HepG2 (cell line): ENCODE data around the gene UAP1L1. TPM values are rescaled to one million over a fixed set of nuclear protein-coding genes. Genes with fewer than 3 reads are reported as not detected.

Experiments used
- FIP1L1 ChIP-seq: fragments of 200-400 bp; formaldehyde crosslinking; IDR thresholded peaks from 2 replicates; pipeline ENCODE4 v1.6.1; 2018; ENCODE audit warnings: low read depth, mild to moderate bottlenecking, low read length, moderate library complexity, borderline replicate concordance; ENCODE audit not compliant: insufficient read depth
- HHEX ChIP-seq: IDR thresholded peaks from 2 replicates; pipeline ENCODE4 v1.6.1; 2016; ENCODE audit warnings: control low read depth
- KLF13 ChIP-seq: sonication (generic); formaldehyde crosslinking; IDR thresholded peaks from 2 replicates; pipeline ENCODE4 v1.4.0; 2020; ENCODE audit warnings: mild to moderate bottlenecking, missing genetic modification reagents
- LBX2 ChIP-seq: sonication (generic); formaldehyde crosslinking; IDR thresholded peaks from 2 replicates; pipeline ENCODE4 v1.5.0; 2020; ENCODE audit warnings: missing genetic modification reagents, mild to moderate bottlenecking, borderline replicate concordance
- MAFF ChIP-seq: IDR thresholded peaks from 2 replicates; pipeline ENCODE4 v1.6.1; 2011; ENCODE audit warnings: low read depth, low read length, improper control_type of control experiment
- MED1 ChIP-seq: sonication (generic); formaldehyde crosslinking; IDR thresholded peaks from 2 replicates; pipeline ENCODE4 v1.4.0; 2020; ENCODE audit warnings: missing genetic modification reagents
- MEIS2 ChIP-seq: sonication (generic); formaldehyde crosslinking; IDR thresholded peaks from 2 replicates; pipeline ENCODE4 v1.9.0; 2021; ENCODE audit warnings: mild to moderate bottlenecking, missing genetic modification reagents
- MXD4 ChIP-seq: IDR thresholded peaks from 2 replicates; pipeline ENCODE4 v1.6.1; 2016; ENCODE audit warnings: mild to moderate bottlenecking, missing biosample characterization, missing genetic modification reagents
- NCOA5 ChIP-seq: sonication (generic); formaldehyde crosslinking; IDR thresholded peaks from 2 replicates; pipeline ENCODE4 v1.4.0; 2020; ENCODE audit warnings: missing genetic modification reagents
- PLRG1 ChIP-seq: fragments of 450-650 bp; conservative IDR thresholded peaks from 2 replicates; pipeline ENCODE4 v1.6.1; 2016
- RFXANK ChIP-seq: IDR thresholded peaks from 2 replicates; pipeline ENCODE4 v1.6.1; 2016
- SMAD3 ChIP-seq: sonication (generic); formaldehyde crosslinking; IDR thresholded peaks from 2 replicates; pipeline ENCODE4 v1.4.0; 2020; ENCODE audit warnings: missing genetic modification reagents
- SSRP1 ChIP-seq: IDR thresholded peaks from 2 replicates; pipeline ENCODE4 v1.6.1; 2016; ENCODE audit warnings: control low read depth
- TAF15 ChIP-seq: fragments of 200-400 bp; formaldehyde crosslinking; IDR thresholded peaks from one replicate; pipeline ENCODE4 v1.6.1; 2018; ENCODE audit warnings: mild to moderate bottlenecking, low read depth, low read length; ENCODE audit not compliant: poor library complexity, severe bottlenecking
- ZFP37 ChIP-seq: sonication (generic); formaldehyde crosslinking; IDR thresholded peaks from 2 replicates; pipeline ENCODE4 v1.4.0; 2020; ENCODE audit warnings: missing genetic modification reagents, borderline replicate concordance
- ZKSCAN1 ChIP-seq: fragments of 150-350 bp; IDR thresholded peaks from 2 replicates; pipeline ENCODE4 v1.6.1; 2014; ENCODE audit warnings: low read length
- ZMYM4 ChIP-seq: sonication (generic); formaldehyde crosslinking; IDR thresholded peaks from 2 replicates; pipeline ENCODE4 v1.8.1; 2023; ENCODE audit warnings: mild to moderate bottlenecking, missing genetic modification reagents
- ZNF569 ChIP-seq: sonication (generic); formaldehyde crosslinking; IDR thresholded peaks from 2 replicates; pipeline ENCODE4 v1.5.0; 2020; ENCODE audit warnings: mild to moderate bottlenecking, missing genetic modification reagents, moderate library complexity, borderline replicate concordance
- ZNF652 ChIP-seq: IDR thresholded peaks from 2 replicates; pipeline ENCODE4 v1.6.1; 2016; ENCODE audit warnings: low read depth, borderline replicate concordance
- ZZZ3 ChIP-seq: sonication (generic); formaldehyde crosslinking; IDR thresholded peaks from 2 replicates; pipeline ENCODE4 v1.4.0; 2020; ENCODE audit warnings: missing genetic modification reagents, mild to moderate bottlenecking, borderline replicate concordance
- polyA plus RNA-seq, 8 experiments: library from polyadenylated mRNA; depleted of rRNA in 3 of 8; stranded (reverse) in 7 of 8; unstranded in 1 of 8; fragments of >200 nt; fragmentation: Illumina TruSeq in 4 of 8; extraction: Trizol in 4 of 8; gene quantifications; 2 replicates each; pipeline versions ENCODE4 v1.2.1 to v1.2.3, GENCODE V29; 2011 to 2016; ENCODE audit warnings: low read depth in 4 of 8, missing spikeins in 1 of 8, mixed read lengths in 1 of 8; ENCODE audit not compliant: insufficient read depth in 1 of 8
- total RNA-seq, 5 experiments: library from RNA; depleted of rRNA; stranded (reverse); fragments of >200 nt; fragmentation: Illumina TruSeq; extraction: Trizol; gene quantifications; 2 replicates each; pipeline ENCODE4 v1.2.3, GENCODE V29; 2016; ENCODE audit warnings: low read depth in 1 of 5
- TF ChIP-seq, protein P1 (sequence below): sonication (generic); formaldehyde crosslinking; IDR thresholded peaks from 2 replicates; pipeline ENCODE4 v1.4.0; 2020; ENCODE audit warnings: low read depth, mild to moderate bottlenecking, missing genetic modification reagents
- TF ChIP-seq, protein P2 (sequence below): sonication (generic); formaldehyde crosslinking; IDR thresholded peaks from 2 replicates; pipeline ENCODE4 v1.9.0; 2021; ENCODE audit warnings: mild to moderate bottlenecking, missing genetic modification reagents

Gene UAP1L1
- total and polyA plus RNA-seq, 2 of the 13 experiments (the other 11 are each of a cell fraction or from before 2014, with no cell fraction given) = 5.4 to 6.4 TPM

GRCh38 chr9:137129456-137130175, 52.3 kb downstream of the UAP1L1 start (continued):
- no peak for TF ChIP-seq ZKSCAN1
- no peak; the same call in 1 of the 2 replicates for TF ChIP-seq LBX2 (CRISPR knock-in tag)
- TF ChIP-seq RFXANK (CRISPR knock-in tag) = 0 out of 2 replicates have a peak, but pooled peaks have one; percentile 31
- TF ChIP-seq MED1 = peak; percentile 73
- no peak for TF ChIP-seq SSRP1 (CRISPR knock-in tag)
- no peak for TF ChIP-seq ZNF652 (CRISPR knock-in tag)
- no peak for TF ChIP-seq MAFF
- no peak for TF ChIP-seq FIP1L1
- TF ChIP-seq ZMYM4 (CRISPR knock-in tag) = no peak; the same call in none of the 2 replicates
- no peak; the same call in 1 of the 2 replicates for TF ChIP-seq MEIS2 (CRISPR knock-in tag)
- no peak for TF ChIP-seq HHEX (CRISPR knock-in tag)
- no peak for TF ChIP-seq KLF13 (CRISPR knock-in tag)
- TF ChIP-seq NCOA5 (CRISPR knock-in tag) = no peak
- TF ChIP-seq MXD4 (CRISPR knock-in tag) = no peak; the same call in 1 of the 2 replicates
- no peak for TF ChIP-seq ZNF569 (CRISPR knock-in tag)
- no peak for TF ChIP-seq TAF15
- TF ChIP-seq PLRG1 = no peak
- TF ChIP-seq, protein P1, sequence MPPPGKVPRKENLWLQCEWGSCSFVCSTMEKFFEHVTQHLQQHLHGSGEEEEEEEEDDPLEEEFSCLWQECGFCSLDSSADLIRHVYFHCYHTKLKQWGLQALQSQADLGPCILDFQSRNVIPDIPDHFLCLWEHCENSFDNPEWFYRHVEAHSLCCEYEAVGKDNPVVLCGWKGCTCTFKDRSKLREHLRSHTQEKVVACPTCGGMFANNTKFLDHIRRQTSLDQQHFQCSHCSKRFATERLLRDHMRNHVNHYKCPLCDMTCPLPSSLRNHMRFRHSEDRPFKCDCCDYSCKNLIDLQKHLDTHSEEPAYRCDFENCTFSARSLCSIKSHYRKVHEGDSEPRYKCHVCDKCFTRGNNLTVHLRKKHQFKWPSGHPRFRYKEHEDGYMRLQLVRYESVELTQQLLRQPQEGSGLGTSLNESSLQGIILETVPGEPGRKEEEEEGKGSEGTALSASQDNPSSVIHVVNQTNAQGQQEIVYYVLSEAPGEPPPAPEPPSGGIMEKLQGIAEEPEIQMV = peak; percentile 68; the same call in 1 of the 2 replicates
- TF ChIP-seq ZFP37 (CRISPR knock-in tag) = no peak
- TF ChIP-seq, protein P2, sequence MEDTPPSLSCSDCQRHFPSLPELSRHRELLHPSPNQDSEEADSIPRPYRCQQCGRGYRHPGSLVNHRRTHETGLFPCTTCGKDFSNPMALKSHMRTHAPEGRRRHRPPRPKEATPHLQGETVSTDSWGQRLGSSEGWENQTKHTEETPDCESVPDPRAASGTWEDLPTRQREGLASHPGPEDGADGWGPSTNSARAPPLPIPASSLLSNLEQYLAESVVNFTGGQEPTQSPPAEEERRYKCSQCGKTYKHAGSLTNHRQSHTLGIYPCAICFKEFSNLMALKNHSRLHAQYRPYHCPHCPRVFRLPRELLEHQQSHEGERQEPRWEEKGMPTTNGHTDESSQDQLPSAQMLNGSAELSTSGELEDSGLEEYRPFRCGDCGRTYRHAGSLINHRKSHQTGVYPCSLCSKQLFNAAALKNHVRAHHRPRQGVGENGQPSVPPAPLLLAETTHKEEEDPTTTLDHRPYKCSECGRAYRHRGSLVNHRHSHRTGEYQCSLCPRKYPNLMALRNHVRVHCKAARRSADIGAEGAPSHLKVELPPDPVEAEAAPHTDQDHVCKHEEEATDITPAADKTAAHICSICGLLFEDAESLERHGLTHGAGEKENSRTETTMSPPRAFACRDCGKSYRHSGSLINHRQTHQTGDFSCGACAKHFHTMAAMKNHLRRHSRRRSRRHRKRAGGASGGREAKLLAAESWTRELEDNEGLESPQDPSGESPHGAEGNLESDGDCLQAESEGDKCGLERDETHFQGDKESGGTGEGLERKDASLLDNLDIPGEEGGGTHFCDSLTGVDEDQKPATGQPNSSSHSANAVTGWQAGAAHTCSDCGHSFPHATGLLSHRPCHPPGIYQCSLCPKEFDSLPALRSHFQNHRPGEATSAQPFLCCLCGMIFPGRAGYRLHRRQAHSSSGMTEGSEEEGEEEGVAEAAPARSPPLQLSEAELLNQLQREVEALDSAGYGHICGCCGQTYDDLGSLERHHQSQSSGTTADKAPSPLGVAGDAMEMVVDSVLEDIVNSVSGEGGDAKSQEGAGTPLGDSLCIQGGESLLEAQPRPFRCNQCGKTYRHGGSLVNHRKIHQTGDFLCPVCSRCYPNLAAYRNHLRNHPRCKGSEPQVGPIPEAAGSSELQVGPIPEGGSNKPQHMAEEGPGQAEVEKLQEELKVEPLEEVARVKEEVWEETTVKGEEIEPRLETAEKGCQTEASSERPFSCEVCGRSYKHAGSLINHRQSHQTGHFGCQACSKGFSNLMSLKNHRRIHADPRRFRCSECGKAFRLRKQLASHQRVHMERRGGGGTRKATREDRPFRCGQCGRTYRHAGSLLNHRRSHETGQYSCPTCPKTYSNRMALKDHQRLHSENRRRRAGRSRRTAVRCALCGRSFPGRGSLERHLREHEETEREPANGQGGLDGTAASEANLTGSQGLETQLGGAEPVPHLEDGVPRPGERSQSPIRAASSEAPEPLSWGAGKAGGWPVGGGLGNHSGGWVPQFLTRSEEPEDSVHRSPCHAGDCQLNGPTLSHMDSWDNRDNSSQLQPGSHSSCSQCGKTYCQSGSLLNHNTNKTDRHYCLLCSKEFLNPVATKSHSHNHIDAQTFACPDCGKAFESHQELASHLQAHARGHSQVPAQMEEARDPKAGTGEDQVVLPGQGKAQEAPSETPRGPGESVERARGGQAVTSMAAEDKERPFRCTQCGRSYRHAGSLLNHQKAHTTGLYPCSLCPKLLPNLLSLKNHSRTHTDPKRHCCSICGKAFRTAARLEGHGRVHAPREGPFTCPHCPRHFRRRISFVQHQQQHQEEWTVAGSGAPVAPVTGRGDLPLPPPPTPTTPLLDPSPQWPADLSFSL (CRISPR knock-in tag) = no peak
- TF ChIP-seq ZZZ3 (CRISPR knock-in tag) = peak; percentile 23; the same call in 1 of the 2 replicates
- TF ChIP-seq SMAD3 (CRISPR knock-in tag) = peak; percentile 48; the same call in 1 of the 2 replicates
